ENCODE measurements around the gene NEURL1B. TPM values are rescaled to one million over a fixed set of nuclear protein-coding genes. Genes with fewer than 3 reads are reported as not detected.

Gene NEURL1B
- total and polyA plus RNA-seq, 2 donors (not counting 1 experiment from before 2014, with no cell fraction given), result 0.06 to 0.17 TPM

DNA sequence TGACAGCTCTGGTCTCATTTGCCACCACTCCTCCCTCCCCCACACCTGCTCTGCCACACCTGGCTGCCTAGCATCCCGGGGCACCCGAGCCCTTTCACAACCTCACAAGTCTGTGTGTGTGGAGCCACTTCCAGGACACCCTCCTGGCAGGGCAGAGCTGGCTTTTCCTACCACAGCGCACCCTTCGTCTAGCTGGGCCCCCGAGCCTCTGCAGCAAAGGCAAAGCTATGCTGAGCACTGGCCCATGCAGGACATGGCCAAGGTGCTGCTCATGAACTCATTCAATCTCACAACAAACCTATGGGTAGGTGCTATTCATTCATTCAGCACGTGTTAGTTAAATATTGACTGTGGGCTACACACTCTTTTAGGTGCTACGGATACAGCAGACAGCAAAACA is 86.5 kb downstream of the NEURL1B start:
- POLR2A ChIA-PET, result no interaction called here
- ATAC-seq (ENCODE audit: low read depth) (no peak), DNase-seq (no peak)
- Mint-ChIP-seq H3K27ac (no peak overlapping the region), H3K4me1 (no peaks in the 10 kb centered on the region), H3K27me3 (no peaks in the 10 kb centered on the region), H3K9me3 (ENCODE audit: insufficient read depth) (no peaks in the 10 kb centered on the region), H3K4me3 (no peak overlapping the region)
- Histone ChIP-seq H3K27me3 (replicated peaks in 1 of 4; ENCODE audit: control extremely low read depth in 1 of 4, control insufficient read depth in 3 of 4, insufficient read depth in 4 of 4, low read length in 3 of 4) (no peaks in the 10 kb centered on the region), H3K36me3 (replicated peaks in 1 of 2; ENCODE audit: control extremely low read depth in 1 of 2, control insufficient read depth in 1 of 2, extremely low read depth in 1 of 2, insufficient read depth in 2 of 2, low read length in 1 of 2) (no peaks in the 10 kb centered on the region), H3K27ac (ENCODE audit: low read length in 2 of 2) (no peak overlapping the region), H3K9me3 (ENCODE audit: control extremely low read depth in 1 of 3, control insufficient read depth in 2 of 3, insufficient read depth in 1 of 3, low read length in 2 of 3) (peaks cover 0 to 3% (median 0%) of the 10 kb centered on the region in 3 donors), H3K4me2 (replicated peaks; ENCODE audit: low read depth, low read length, poor library complexity, severe bottlenecking) (no peak overlapping the region), H3K79me2 (ENCODE audit: control insufficient read depth, insufficient read depth, low read length) (no peaks in the 10 kb centered on the region), H3K4me3 (ENCODE audit: control extremely low read depth in 1 of 5, extremely low read depth in 1 of 5, insufficient read depth in 1 of 5, low read depth in 2 of 5, low read length in 4 of 5) (no peak overlapping the region), H2AFZ (ENCODE audit: insufficient read depth, low read depth, low read length, poor library complexity, severe bottlenecking) (no peak overlapping the region), H3K4me1 (ENCODE audit: control insufficient read depth in 2 of 2, insufficient read depth in 2 of 2, low read length in 2 of 2) (no peaks in the 10 kb centered on the region), H4K20me1 (ENCODE audit: control insufficient read depth, insufficient read depth, low read length, poor library complexity, severe bottlenecking) (no peaks in the 10 kb centered on the region), H3K9ac (ENCODE audit: low read length) (no peak overlapping the region)
- 84% methylated on average over 5 of the region's 7 CpGs for WGBS (ENCODE audit: insufficient coverage)
- CTCF ChIA-PET, result interaction anchor here (1.4 to 1.6 kb wide), 3 partner anchors 11 to 43 kb away, joined by 4 to 7 read pairs (median 4); partner anchors contain the start of gene DUSP1
- intact Hi-C loops (cut with micrococcal nuclease), result no loop called here
- TF ChIP-seq EZH2 (IDR thresholded peaks at IDR 0.05; ENCODE audit: borderline replicate concordance, insufficient read depth, low read depth, low read length, poor library complexity, severe bottlenecking) (no peak), CTCF (IDR thresholded peaks at IDR 0.05) (no peak)

- H2AFZ ChIP-seq (ENCODE audit: insufficient read depth, low read depth, low read length, poor library complexity, severe bottlenecking), result no peak overlapping the region
- TF ChIP-seq CTCF (IDR thresholded peaks at IDR 0.05) (no peak), EZH2 (IDR thresholded peaks at IDR 0.05; ENCODE audit: borderline replicate concordance, insufficient read depth, low read depth, low read length, poor library complexity, severe bottlenecking) (no peak)
- ATAC-seq (ENCODE audit: low read depth) (no peak), DNase-seq (no peak)
- no peak overlapping the region for H3K4me2 ChIP-seq (replicated peaks; ENCODE audit: low read depth, low read length, poor library complexity, severe bottlenecking)
- H3K9ac ChIP-seq (ENCODE audit: low read length), result no peak overlapping the region
- H3K9me3 ChIP-seq (ENCODE audit: control extremely low read depth in 1 of 3, control insufficient read depth in 2 of 3, insufficient read depth in 1 of 3, low read length in 2 of 3), result peaks cover 0 to 3% (median 0%) of the 10 kb centered on the region in 3 donors
- Mint-ChIP-seq H3K4me3 (no peak overlapping the region), H3K9me3 (ENCODE audit: insufficient read depth) (no peaks in the 10 kb centered on the region), H3K27me3 (no peaks in the 10 kb centered on the region), H3K4me1 (no peaks in the 10 kb centered on the region), H3K27ac (no peak overlapping the region)
- CTCF ChIA-PET, result interaction anchor here (0.5 kb wide), 1 partner anchor 210 kb away, joined by 3 read pairs; no protein-coding TSS in a partner anchor
- no peak overlapping the region for H3K27ac ChIP-seq (ENCODE audit: low read length in 2 of 2)
- H3K4me3 ChIP-seq (ENCODE audit: control extremely low read depth in 1 of 5, extremely low read depth in 1 of 5, insufficient read depth in 1 of 5, low read depth in 2 of 5, low read length in 4 of 5), result no peak overlapping the region
- no peaks in the 10 kb centered on the region for H3K36me3 ChIP-seq (replicated peaks in 1 of 2; ENCODE audit: control extremely low read depth in 1 of 2, control insufficient read depth in 1 of 2, extremely low read depth in 1 of 2, insufficient read depth in 2 of 2, low read length in 1 of 2)
- no peaks in the 10 kb centered on the region for H3K4me1 ChIP-seq (ENCODE audit: control insufficient read depth in 2 of 2, insufficient read depth in 2 of 2, low read length in 2 of 2)
- POLR2A ChIA-PET, result no interaction called here
- H4K20me1 ChIP-seq (ENCODE audit: control insufficient read depth, insufficient read depth, low read length, poor library complexity, severe bottlenecking), result no peaks in the 10 kb centered on the region
- 93% methylated on average over 9 of the region's 10 CpGs for WGBS (ENCODE audit: insufficient coverage)
- no peaks in the 10 kb centered on the region for H3K27me3 ChIP-seq (replicated peaks in 1 of 4; ENCODE audit: control extremely low read depth in 1 of 4, control insufficient read depth in 3 of 4, insufficient read depth in 4 of 4, low read length in 3 of 4)
- intact Hi-C loops (cut with micrococcal nuclease), result no loop called here
- H3K79me2 ChIP-seq (ENCODE audit: control insufficient read depth, insufficient read depth, low read length), result no peaks in the 10 kb centered on the region
Observed at GRCh38 chr5:172728481-172729241, 87.6 kb downstream of the NEURL1B start.

All from B cell (primary cell).